NCI-H2029 (cell line): ENCODE results near the gene LRRC36.
"Not testable (repeated sequence)": the region's sequence is repeated elsewhere in the genome, so short reads cannot be mapped to it uniquely, and the experiment has no call there.

Source experiments
- DNase-seq: peaks from one replicate; lab custom pipeline; 2025; lab: John Stamatoyannopoulos, UW

The LRRC36 gene

DNA sequence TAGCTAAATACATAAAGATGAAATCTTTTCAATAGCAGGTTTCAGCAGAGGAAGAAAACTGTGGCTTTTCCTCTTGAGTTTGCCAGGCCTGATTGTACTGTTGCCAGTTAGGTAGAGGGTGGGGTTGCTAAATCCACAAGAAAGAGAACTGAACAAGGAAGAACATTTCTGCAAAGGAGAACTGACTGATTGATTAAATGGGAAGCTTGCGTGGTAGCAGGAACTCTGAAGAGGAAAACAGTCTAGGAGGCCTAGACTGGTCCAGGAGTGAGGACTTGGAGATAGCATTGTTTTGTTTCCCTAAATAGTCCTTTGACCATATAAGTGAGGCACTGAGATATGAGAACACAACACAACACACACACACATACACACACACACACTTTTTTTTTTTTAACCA is 18.8 kb downstream of the LRRC36 start:
- DNase-seq: no peak

DNA sequence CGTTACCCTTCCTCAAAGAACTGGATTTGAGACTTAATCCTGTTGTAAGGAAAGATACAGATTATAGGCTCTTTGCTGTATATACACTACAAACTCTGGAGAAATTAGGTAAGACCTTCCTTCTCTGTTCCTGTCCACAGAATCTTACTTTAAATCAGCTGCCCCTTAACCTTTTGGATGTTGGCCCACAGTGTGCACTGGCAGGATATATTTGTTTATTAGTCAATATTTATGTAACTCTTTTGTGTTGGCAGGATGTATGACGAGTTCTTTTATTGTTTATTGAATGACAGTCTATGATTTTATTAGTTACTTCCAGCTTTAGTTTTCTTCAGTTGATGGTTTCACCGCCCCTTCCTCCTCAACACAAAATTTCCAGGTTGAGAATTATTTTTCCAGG is 19.7 kb downstream of the LRRC36 start:
- DNase-seq: no peak

GRCh38 chr16:67349172-67349571 is 22.6 kb downstream of the LRRC36 start:
- no peak for DNase-seq

DNA sequence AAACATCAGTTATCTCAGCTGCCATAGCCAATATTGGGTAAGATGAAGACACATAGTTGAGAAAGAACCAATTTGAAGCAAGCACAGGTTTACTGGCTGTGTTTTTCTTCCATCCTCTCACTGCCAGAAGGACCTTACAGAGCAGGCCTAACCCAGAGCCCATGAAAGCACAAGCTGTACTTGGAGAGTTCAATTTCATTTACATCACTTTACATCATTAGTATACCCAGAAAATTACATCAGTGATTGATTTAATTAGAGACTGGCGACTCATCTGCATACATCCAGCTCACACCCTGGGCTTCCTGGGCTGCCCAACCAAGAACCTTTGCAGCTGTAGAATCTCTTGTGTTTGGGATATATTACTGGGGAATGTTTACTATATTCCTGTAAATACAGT is 23.7 kb downstream of the LRRC36 start:
- no peak for DNase-seq

DNA sequence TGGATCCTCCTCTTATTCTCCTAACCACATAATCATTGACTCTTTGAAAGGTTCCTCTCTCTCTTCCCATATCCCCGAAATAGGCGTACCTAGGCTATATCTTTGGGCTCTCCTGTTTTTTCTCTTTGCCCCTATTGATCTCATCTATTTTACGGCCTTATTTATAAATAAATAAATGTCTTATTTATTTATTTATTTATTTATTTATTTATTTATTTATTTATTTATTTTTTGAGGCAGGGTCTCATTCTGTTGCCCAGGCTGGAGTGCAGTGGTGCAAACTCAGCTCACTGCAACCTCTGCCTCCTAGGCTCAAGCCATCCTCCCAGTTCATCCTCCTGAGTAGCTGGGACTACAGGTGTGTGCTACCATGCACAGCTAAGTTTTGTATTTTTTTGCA is 25.8 kb downstream of the LRRC36 start:
- not testable (repeated sequence) for DNase-seq

DNA sequence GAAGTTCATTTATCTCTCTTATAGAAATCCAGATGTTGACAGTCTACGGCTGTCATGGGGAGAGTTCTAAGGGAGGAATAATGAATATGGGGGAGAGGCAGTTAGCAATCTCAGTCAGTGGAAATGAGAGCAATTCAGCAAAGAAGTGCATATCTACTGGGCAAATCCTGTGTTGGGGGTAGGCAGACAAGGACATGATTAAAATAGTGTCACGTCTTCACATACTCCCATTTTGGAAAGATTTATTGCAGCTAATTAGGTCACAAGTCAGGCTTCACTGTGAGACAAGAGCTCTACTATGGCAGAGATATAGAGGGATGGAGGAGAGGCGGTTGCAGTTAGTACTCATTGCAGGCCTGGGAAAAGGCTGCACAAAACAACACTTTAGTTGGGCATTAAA is 29.8 kb downstream of the LRRC36 start:
- DNase-seq: no peak

DNA sequence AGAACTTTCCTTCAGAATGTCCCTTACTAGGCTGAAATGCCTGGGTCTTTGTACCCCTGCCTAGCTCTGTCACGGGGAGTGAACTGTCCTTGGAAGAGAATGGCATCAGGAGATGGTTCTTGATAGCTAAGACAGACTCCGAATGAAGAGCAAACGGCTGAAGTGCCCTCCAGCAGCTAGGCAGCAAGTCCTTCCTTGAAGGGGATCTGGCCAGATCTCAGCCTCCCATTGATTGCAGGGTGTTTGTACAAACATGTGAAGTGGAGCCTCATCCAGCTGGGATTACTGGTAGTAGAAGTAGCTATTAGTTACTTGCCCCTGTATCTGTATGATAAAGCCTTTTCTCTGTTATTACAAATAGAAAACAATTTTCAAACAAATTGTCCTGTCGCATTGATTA is 30.9 kb downstream of the LRRC36 start:
- DNase-seq: peak; percentile 40

- not testable (repeated sequence) for DNase-seq
Observed at GRCh38 chr16:67359540-67360269, 33.1 kb downstream of the LRRC36 start.

DNA sequence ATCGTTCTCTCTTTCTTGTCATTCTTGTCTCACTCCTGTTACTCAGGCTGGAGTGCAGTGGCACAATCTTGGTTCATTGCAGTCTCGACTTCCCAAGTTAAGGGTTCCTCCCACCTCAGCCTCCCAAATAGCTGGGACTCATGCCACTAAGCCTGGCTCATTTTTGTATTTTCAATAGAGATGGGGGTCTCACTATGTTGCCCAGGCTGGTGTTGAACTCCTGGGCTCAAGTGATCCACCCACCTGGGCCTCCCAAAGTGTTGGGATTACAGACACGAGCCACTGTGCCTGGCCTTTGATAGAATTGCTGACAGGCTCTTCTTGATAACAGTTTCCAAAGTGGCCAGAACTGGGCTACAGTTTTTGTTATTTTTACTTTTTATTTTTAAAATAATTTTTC is 34.4 kb downstream of the LRRC36 start:
- no peak for DNase-seq

- no peak for DNase-seq
Observed at GRCh38 chr16:67364600-67365235, 38.1 kb downstream of the LRRC36 start.

- DNase-seq: no peak
Observed at GRCh38 chr16:67370661-67371060, 44.0 kb downstream of the LRRC36 start.

GRCh38 chr16:67372664-67373063 is 46.0 kb downstream of the LRRC36 start:
- DNase-seq: no peak

DNA sequence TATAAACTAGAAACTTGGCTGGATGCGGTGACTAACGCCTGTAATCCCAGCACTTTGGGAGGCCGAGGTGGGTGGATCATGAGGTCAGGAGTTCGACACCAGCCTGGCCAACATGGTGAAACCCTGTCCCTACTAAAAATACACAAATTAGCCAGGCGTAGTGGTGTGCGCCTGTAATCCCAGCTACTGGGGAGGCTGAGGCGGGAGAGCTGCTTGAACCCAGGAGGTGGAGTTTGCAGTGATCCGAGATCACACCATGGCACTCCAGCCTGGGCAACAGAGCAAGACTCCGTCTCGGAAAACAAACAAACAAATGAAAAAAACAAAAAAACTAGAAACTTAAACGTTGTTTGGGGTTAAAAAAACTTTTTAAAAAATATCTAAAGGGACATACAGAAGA is 49.4 kb downstream of the LRRC36 start:
- DNase-seq: not testable (repeated sequence)

GRCh38 chr16:67378642-67379041 is 52.0 kb downstream of the LRRC36 start:
- no peak for DNase-seq

DNA sequence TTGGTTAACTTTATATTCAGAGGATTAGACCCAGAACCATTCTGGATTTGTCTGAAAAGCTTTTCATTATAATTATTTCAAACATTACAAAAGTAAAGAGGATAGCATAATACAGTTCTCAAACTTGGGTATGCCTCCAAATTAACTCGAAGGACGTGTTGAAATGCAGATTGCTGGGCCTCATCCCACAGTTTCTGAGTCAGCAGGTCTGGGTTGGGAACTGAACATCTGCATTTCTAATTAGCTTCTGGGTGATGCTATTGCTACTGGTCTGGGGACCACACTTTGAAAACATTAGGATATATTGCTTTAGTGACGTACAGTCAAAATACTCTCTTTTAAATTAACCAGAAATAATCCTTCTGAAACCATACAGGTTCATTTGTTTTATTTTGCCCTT is 56.7 kb downstream of the LRRC36 start:
- no peak for DNase-seq

DNA sequence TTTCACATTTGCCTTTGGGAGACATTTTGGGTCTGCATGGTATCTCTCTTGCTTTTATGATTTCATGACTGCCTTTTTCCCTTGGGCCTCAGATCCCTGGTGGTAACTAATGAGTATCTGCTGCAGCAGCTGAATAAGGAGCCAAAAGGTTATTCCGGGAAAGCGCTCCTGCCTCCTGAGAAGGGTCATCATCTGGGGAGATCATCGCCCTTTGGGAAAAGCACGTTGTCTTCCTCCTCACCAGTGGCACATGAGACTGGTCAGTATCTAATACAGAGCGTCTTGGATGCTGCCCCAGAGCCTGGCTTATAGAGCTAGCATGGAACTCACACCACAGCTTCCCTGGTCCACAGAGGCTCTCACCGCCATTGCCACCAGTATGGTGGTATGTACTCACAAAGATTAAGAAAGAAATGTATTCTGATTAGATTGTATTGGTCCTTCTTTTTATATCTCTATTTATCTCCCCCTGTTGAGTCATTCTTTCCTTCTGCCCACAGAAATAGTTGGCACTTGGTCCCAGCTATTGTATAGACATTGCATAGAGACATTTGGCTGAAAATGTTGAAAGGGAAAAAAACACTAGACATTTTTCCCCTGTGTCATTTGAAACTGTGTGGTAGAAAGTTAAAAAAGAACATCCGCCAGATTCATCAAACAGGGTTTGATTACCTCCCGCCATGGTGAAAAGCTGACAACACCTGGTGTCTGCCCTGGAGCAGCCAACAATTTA is 58.3 kb downstream of the LRRC36 start:
- no peak for DNase-seq

GRCh38 chr16:67386861-67387455 is 60.3 kb downstream of the LRRC36 start:
- DNase-seq: no peak

DNA sequence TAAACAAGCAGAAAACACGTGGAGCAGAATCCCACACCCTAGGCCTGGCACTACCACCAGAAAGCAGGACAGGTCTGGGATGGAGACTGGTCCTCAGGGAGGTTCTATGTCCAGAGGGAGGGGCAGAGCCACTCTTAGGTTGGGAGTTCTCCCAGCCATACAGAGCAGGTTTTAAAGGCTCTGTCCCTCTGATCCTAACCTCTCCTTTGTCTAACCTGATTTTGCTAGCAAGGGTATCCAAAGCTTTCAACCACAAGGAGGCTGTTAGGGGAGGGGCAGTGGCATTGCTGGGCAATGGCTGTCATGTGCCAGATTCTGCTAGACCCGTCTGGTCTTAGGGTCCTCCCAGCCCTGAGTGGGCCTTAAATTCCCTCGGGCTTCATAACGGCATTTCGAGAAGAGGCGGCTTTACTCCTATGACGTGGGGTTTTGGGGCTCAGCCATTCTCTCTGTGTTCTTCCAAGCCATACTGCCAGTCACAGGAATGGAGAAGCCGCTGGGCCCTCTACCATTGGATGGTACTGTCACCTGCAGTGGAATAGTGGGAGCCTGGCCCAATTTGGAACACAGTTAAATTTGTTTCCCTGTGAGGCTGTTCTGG is 61.0 kb downstream of the LRRC36 start:
- DNase-seq: no peak

- DNase-seq: no peak
Observed at GRCh38 chr16:67388191-67388590, 61.6 kb downstream of the LRRC36 start.

DNA sequence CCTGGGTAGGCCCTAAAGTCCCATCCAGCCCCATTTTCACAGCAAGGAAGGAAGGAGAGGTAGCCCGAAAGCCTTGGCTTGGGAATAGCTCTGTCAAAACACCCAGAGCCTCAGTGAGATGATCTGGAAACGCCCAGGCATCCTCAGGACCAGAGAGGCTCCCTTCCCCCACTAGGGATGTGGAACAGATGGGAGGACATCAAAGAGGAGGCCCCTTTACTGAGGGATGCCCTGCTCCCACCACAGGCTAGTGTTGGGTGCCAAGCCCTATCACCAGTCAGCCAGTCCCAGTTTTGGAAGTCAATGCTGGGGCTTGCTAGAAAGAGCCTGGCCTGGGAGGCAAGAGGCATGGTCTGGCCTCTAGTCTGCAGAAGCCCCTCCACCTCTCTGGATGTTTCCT is 62.0 kb downstream of the LRRC36 start:
- no peak for DNase-seq

- no peak for DNase-seq
Observed at GRCh38 chr16:67389911-67390815, 63.5 kb downstream of the LRRC36 start.
